AG20443 (cell line): ENCODE measurements around the gene MSH4.
"Not testable (repeated sequence)": the region's sequence is repeated elsewhere in the genome, so short reads cannot be mapped to it uniquely, and the experiment has no call there.

Source experiments
- DNase-seq: peaks from one replicate; pipeline ENCODE4 v3.0.0; 2012; ENCODE audit warnings: low spot score, mixed read lengths

The MSH4 gene

GRCh38 chr1:75796376-75797272 is at the start of gene MSH4:
Gene MSH4, plus strand, starts transcription at chr1:75796882. Its CDS starts 104 bp downstream, at chr1:75796986.
- peak; percentile 13 for DNase-seq

- DNase-seq: not testable (repeated sequence)
These were observed 39.5 kb upstream of the MSH4 start for GRCh38 chr1:75757210-75757609.

GRCh38 chr1:75758543-75758942 is 38.1 kb upstream of the MSH4 start:
- DNase-seq: not testable (repeated sequence)

- no peak for DNase-seq
These were observed 32.5 kb upstream of the MSH4 start for GRCh38 chr1:75764057-75764655.

- peak; percentile 63 for DNase-seq
These were observed 30.9 kb upstream of the MSH4 start for GRCh38 chr1:75765697-75766355.

- DNase-seq: no peak
These were observed 28.7 kb upstream of the MSH4 start for GRCh38 chr1:75768016-75768415.

GRCh38 chr1:75770761-75771160 is 25.9 kb upstream of the MSH4 start:
- DNase-seq: no peak

- no peak for DNase-seq
These were observed 24.7 kb upstream of the MSH4 start for GRCh38 chr1:75771978-75772377.

GRCh38 chr1:75777812-75778211 is 18.9 kb upstream of the MSH4 start:
- DNase-seq: not testable (repeated sequence)

- not testable (repeated sequence) for DNase-seq
These were observed 18.0 kb upstream of the MSH4 start for GRCh38 chr1:75778694-75779093.

- not testable (repeated sequence) for DNase-seq
These were observed 16.5 kb upstream of the MSH4 start for GRCh38 chr1:75780183-75780582.

- DNase-seq: not testable (repeated sequence)
These were observed 12.8 kb upstream of the MSH4 start for GRCh38 chr1:75783920-75784319.

GRCh38 chr1:75785320-75785982 is 11.2 kb upstream of the MSH4 start:
- DNase-seq: no peak

GRCh38 chr1:75785983-75786853 is 10.5 kb upstream of the MSH4 start, which contains the start of gene RABGGTB:
Gene RABGGTB, plus strand, starts transcription at chr1:75786256. Its CDS starts 16 bp downstream, at chr1:75786272.
- DNase-seq: peak; percentile 99

GRCh38 chr1:75786901-75787493 is 9.7 kb upstream of the MSH4 start:
- DNase-seq: no peak

- no peak for DNase-seq
These were observed 9.2 kb upstream of the MSH4 start for GRCh38 chr1:75787524-75787923.

- DNase-seq: no peak
These were observed 6.7 kb upstream of the MSH4 start for GRCh38 chr1:75789988-75790387.

GRCh38 chr1:75791022-75791421 is 5.7 kb upstream of the MSH4 start:
- no peak for DNase-seq

- no peak for DNase-seq
These were observed 4.6 kb upstream of the MSH4 start for GRCh38 chr1:75792091-75792490.

- DNase-seq: no peak
These were observed 2.3 kb upstream of the MSH4 start for GRCh38 chr1:75794382-75794781.

GRCh38 chr1:75795703-75796193 is 934 bp upstream of the MSH4 start:
- no peak for DNase-seq
